Stomach smooth muscle (tissue), 2 donors: Measurements from ENCODE around the gene REV3L.
A peak's percentile ranks its signal among the peaks of the same experiment; 100 is the strongest.

Experiments used
- H3K27ac ChIP-seq: one replicate; pipeline ENCODE4 v1.7.0; 2013; ENCODE audit warnings: mild to moderate bottlenecking, low read length, inconsistent platforms
- H3K27me3 ChIP-seq, 2 donors: one replicate each; pipeline ENCODE4 v1.7.0; 2013; ENCODE audit warnings: low read length in 2 of 2; ENCODE audit not compliant: insufficient read depth in 2 of 2, control insufficient read depth in 1 of 2
- H3K36me3 ChIP-seq, 2 donors: one replicate each; pipeline ENCODE4 v1.7.0; 2013; ENCODE audit warnings: low read length in 2 of 2; ENCODE audit not compliant: control insufficient read depth in 2 of 2, insufficient read depth in 2 of 2
- H3K4me1 ChIP-seq: one replicate; pipeline ENCODE4 v1.7.0; 2013; ENCODE audit warnings: low read length; ENCODE audit not compliant: control insufficient read depth, insufficient read depth
- H3K4me3 ChIP-seq, 2 donors: one replicate each; pipeline ENCODE4 v1.7.0; 2013; ENCODE audit warnings: low read length in 2 of 2
- H3K9ac ChIP-seq, 2 donors: one replicate each; pipeline ENCODE4 v1.7.0; 2013; ENCODE audit warnings: low read length in 2 of 2, mild to moderate bottlenecking in 1 of 2
- H3K9me3 ChIP-seq, 2 donors: one replicate each; pipeline ENCODE4 v1.7.0; 2013; ENCODE audit warnings: low read length in 2 of 2; ENCODE audit not compliant: control insufficient read depth in 2 of 2
- donor health status: healthy.
- donor health status: Pancreatic carcinoma.

Gene REV3L

DNA sequence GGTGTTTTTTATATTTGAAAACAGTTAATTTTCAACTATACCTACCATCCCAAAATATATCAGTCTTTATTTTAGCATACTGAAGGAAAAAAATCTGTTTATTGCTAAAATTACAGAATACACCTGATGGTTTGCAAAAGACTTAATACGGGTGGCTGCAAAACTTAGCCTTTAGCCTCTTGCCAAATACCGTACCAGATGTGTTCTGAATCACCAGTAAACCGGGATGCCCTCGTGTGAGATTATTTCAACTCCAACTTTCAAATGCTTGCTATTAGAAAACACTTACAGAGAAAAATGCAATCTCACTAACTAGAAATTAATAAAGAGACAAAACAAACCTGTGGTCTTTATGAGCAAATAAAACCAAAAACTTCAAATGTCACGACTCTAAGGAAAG, 36.0 kb downstream of the REV3L start:
- Histone ChIP-seq H3K27me3 (no peaks in the 10 kb centered on the region), H3K27ac (no peak overlapping the region), H3K4me3 (no peak overlapping the region), H3K9ac (no peak overlapping the region), H3K4me1 (no peaks in the 10 kb centered on the region), H3K36me3 (no peaks in the 10 kb centered on the region), H3K9me3 (no peaks in the 10 kb centered on the region)

DNA sequence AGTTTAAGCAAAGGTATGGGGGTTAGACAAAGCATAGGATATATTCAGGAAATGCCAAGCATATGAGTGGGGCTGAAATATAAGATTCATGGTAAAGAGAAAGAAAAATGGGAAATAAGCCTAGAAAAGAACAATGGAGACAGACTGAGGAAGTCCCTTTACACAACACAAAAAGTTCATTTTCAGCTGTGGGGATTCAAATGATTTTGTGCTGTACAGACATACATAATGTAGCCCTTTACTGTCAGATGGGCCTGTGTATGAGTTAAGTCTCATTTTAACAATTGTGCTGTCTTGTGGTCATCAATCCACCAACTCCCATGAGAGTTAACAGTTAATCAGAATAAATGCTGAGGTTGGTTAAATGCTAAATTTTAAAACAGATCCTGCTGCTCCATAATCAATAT, 37.2 kb downstream of the REV3L start:
- H3K4me1 ChIP-seq = no peaks in the 10 kb centered on the region
- H3K4me3 ChIP-seq = no peak overlapping the region
- no peaks in the 10 kb centered on the region for H3K36me3 ChIP-seq

DNA sequence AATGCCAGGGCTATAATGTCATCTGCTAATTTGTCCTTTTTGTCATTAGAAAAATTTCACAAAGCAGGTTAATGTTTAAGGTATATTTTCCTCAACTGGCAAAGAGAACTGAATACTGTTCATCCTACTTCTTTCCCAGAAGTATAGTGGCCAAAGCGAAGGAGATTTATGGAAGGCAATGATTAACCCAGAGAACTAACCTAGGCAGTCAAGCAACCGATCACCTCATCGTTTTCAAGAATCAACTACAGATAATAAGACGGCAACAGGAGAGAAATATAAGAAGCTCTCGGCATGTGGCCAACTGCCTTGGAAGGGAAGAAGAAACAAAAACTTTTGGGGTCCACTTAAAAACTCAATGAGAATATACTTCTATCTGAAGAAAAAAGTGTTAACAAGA, 38.2 kb downstream of the REV3L start:
- no peaks in the 10 kb centered on the region for H3K36me3 ChIP-seq
- no peak overlapping the region for H3K4me3 ChIP-seq
- H3K27ac ChIP-seq = no peak overlapping the region
- no peaks in the 10 kb centered on the region for H3K27me3 ChIP-seq
- no peak overlapping the region for H3K9ac ChIP-seq
- no peaks in the 10 kb centered on the region for H3K4me1 ChIP-seq
- H3K9me3 ChIP-seq = no peaks in the 10 kb centered on the region

More for the DNA sequence above, 37.2 kb downstream of the REV3L start:
- Histone ChIP-seq H3K27ac (no peak overlapping the region), H3K27me3 (no peaks in the 10 kb centered on the region), H3K9ac (no peak overlapping the region), H3K9me3 (no peaks in the 10 kb centered on the region)

DNA sequence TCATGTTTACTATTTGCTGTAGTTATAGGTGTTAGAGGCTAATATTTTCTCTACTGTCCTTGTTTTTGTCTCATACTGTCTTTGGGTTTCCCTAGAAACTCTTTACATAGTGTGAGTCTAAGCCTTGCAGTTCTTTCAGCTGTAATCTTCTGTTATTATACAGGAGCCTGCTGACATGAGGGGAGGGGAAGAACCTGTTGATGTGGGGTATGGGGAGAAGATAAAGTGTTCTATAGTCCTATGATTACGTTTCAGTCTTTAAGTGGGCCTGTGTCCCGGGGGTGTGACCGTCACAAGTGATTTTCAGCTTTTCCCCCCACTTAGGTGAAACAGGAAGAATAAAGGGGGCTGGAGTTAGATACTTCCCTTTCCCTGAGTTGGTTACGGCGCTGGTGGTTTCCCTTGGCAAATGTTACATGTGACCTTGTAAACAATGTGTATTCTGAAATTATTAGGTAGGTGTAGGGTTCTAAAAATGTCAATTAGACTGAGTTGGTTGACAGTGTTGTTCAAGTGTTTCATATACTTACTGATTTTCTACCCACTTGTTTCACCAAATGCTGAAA, 41.3 kb downstream of the REV3L start:
- H3K4me3 ChIP-seq = no peak overlapping the region
- H3K27me3 ChIP-seq = no peaks in the 10 kb centered on the region
- no peaks in the 10 kb centered on the region for H3K4me1 ChIP-seq
- H3K36me3 ChIP-seq = no peaks in the 10 kb centered on the region
- H3K9me3 ChIP-seq = no peaks in the 10 kb centered on the region
- H3K9ac ChIP-seq = no peak overlapping the region
- no peak overlapping the region for H3K27ac ChIP-seq

GRCh38 chr6:111439171-111439570, 43.8 kb downstream of the REV3L start:
- Histone ChIP-seq H3K27ac (no peak overlapping the region), H3K9ac (no peak overlapping the region), H3K4me1 (no peaks in the 10 kb centered on the region), H3K27me3 (no peaks in the 10 kb centered on the region), H3K4me3 (no peak overlapping the region), H3K36me3 (no peaks in the 10 kb centered on the region), H3K9me3 (peaks cover 0 to 4% of the 10 kb centered on the region in 2 donors)

GRCh38 chr6:111437573-111437972, 45.4 kb downstream of the REV3L start:
- Histone ChIP-seq H3K4me3 (no peak overlapping the region), H3K9me3 (peaks cover 0 to 4% of the 10 kb centered on the region in 2 donors)

DNA sequence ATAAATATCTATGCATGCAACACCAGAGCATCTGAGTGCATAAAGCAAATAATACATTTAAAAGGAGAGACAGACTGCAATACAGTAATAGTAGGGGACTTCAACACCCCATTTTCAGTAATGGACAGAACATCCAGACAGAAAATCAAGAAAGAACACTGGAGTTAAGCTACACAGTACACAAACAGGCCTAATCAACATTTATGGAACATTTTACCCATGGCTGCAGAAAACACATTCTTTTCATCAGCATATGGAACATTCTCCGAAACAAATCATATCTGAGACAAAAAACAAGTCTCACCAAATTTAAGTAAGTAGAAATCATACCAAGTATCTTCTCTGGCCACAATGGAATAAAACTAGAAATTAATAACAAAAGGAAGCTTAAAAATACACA, 50.5 kb downstream of the REV3L start:
- Histone ChIP-seq H3K4me1 (no peaks in the 10 kb centered on the region), H3K27me3 (no peaks in the 10 kb centered on the region), H3K9ac (no peak overlapping the region), H3K9me3 (peaks cover 0 to 4% of the 10 kb centered on the region in 2 donors), H3K4me3 (no peak overlapping the region), H3K36me3 (no peaks in the 10 kb centered on the region), H3K27ac (no peak overlapping the region)

More at GRCh38 chr6:111437573-111437972, 45.4 kb downstream of the REV3L start:
- no peaks in the 10 kb centered on the region for H3K4me1 ChIP-seq
- H3K27me3 ChIP-seq = no peaks in the 10 kb centered on the region
- H3K27ac ChIP-seq = no peak overlapping the region
- no peak overlapping the region for H3K9ac ChIP-seq
- H3K36me3 ChIP-seq = no peaks in the 10 kb centered on the region

- Histone ChIP-seq H3K27ac (peak overlapping the region; percentile 42), H3K9me3 (peaks cover 0 to 4% of the 10 kb centered on the region in 2 donors), H3K36me3 (no peaks in the 10 kb centered on the region), H3K9ac (no peak overlapping the region), H3K27me3 (no peaks in the 10 kb centered on the region), H3K4me3 (no peak overlapping the region), H3K4me1 (no peaks in the 10 kb centered on the region)
These were observed 52.2 kb downstream of the REV3L start for GRCh38 chr6:111430605-111431376.

- Histone ChIP-seq H3K9me3 (no peaks in the 10 kb centered on the region), H3K9ac (no peak overlapping the region), H3K36me3 (no peaks in the 10 kb centered on the region), H3K27ac (no peak overlapping the region), H3K4me1 (peaks cover under 1% of the 10 kb centered on the region), H3K27me3 (no peaks in the 10 kb centered on the region), H3K4me3 (no peak overlapping the region)
These were observed 53.4 kb downstream of the REV3L start for GRCh38 chr6:111429571-111429970.

- H3K9ac ChIP-seq = no peak overlapping the region
- no peak overlapping the region for H3K27ac ChIP-seq
These were observed 54.2 kb downstream of the REV3L start for GRCh38 chr6:111428811-111429210.

More at GRCh38 chr6:111428811-111429210, 54.2 kb downstream of the REV3L start:
- Histone ChIP-seq H3K27me3 (no peaks in the 10 kb centered on the region), H3K36me3 (no peaks in the 10 kb centered on the region), H3K9me3 (no peaks in the 10 kb centered on the region), H3K4me3 (no peak overlapping the region), H3K4me1 (peaks cover 7% of the 10 kb centered on the region)
